Measurements from ENCODE around the gene EMC1.
"Not testable (repeated sequence)": the region's sequence is repeated elsewhere in the genome, so short reads cannot be mapped to it uniquely, and the experiment has no call there.

EMC1 gene

GRCh38 chr1:19219451-19219850, 31.9 kb downstream of the EMC1 start:
- peak; percentile 62 for DNase-seq (ENCODE audit: low spot score)
- H3K4me3 ChIP-seq = no peak overlapping the region
- TF ChIP-seq, protein P1, sequence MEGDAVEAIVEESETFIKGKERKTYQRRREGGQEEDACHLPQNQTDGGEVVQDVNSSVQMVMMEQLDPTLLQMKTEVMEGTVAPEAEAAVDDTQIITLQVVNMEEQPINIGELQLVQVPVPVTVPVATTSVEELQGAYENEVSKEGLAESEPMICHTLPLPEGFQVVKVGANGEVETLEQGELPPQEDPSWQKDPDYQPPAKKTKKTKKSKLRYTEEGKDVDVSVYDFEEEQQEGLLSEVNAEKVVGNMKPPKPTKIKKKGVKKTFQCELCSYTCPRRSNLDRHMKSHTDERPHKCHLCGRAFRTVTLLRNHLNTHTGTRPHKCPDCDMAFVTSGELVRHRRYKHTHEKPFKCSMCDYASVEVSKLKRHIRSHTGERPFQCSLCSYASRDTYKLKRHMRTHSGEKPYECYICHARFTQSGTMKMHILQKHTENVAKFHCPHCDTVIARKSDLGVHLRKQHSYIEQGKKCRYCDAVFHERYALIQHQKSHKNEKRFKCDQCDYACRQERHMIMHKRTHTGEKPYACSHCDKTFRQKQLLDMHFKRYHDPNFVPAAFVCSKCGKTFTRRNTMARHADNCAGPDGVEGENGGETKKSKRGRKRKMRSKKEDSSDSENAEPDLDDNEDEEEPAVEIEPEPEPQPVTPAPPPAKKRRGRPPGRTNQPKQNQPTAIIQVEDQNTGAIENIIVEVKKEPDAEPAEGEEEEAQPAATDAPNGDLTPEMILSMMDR (IDR thresholded peaks at IDR 0.05) = no peak
- H3K27ac ChIP-seq = no peak overlapping the region

GRCh38 chr1:19216585-19216984, 34.7 kb downstream of the EMC1 start:
- H3K4me3 ChIP-seq; DNase-seq (ENCODE audit: low spot score); H3K27ac ChIP-seq: not testable (repeated sequence)

GRCh38 chr1:19213580-19213979, 37.7 kb downstream of the EMC1 start:
- Histone ChIP-seq H3K27ac (no peak overlapping the region), H3K4me3 (no peak overlapping the region)
- TF ChIP-seq, protein P1 (IDR thresholded peaks at IDR 0.05) = no peak
- no peak for DNase-seq (ENCODE audit: low spot score)

DNA sequence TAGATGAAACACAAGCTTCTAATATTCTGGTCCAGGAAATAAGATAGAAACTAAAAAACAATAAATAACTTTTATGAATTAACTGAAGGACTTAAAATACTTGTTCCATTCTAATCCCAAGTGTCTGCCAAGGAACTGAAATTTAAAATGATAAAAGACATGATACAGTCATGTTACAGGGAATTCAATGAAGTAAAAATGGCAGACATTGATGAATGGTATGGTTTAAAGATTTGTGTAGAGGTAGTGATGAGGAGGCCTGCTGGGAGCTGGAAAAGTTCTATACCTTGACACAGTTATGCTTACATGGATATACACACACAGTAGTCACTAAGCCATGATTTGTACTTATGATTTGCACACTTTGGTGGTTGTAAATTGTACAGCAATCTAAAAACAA, 39.2 kb downstream of the EMC1 start:
- no peak for DNase-seq (ENCODE audit: low spot score)
- H3K4me3 ChIP-seq = no peak overlapping the region
- no peak overlapping the region for H3K27ac ChIP-seq
- TF ChIP-seq, protein P1 (IDR thresholded peaks at IDR 0.05) = no peak

GRCh38 chr1:19210772-19211549, 40.4 kb downstream of the EMC1 start:
- no peak for DNase-seq (ENCODE audit: low spot score)
- H3K4me3 ChIP-seq = peak overlapping the region; percentile 93
- peak overlapping the region; percentile 91 to 96 for H3K27ac ChIP-seq
- TF ChIP-seq, protein P1 (IDR thresholded peaks at IDR 0.05) = no peak

GRCh38 chr1:19209990-19210771, 41.1 kb downstream of the EMC1 start, which contains the start of gene UBR4:
Gene UBR4, minus strand, starts transcription at chr1:19210266. Its CDS starts 18 bp downstream, at chr1:19210248.
- Histone ChIP-seq H3K4me3 (peak within 1 kb of the TSS; percentile 93), H3K27ac (peak within 1 kb of the TSS; percentile 91 to 96)
- DNase-seq (ENCODE audit: low spot score) = peak; percentile 95
- TF ChIP-seq, protein P1 (IDR thresholded peaks at IDR 0.05) = no peak

DNA sequence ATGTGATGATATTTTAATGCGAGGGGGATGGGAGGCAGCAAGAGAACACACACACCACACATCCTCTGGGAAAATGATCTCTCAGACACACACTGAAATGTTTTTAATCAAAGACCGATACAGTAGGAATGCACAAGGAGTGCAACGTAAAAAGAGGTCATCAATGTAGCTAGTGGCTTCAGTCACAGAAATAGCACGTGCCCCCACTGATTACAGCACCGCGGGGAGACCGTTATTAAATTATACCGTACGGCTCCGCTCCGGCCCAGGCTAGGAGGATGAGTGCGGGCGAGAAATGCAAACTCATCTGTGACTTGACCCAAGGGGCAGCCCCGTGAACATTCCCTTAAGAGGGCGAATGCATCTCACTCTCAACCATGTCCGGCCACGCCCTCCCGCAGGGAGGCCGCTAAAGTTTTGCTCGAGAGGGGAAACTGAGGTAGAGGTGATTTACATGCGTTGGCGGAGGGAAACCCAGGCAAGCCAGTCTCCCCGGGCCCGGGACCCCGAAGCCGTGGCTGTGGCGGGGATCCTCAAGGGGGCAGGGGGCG, 41.8 kb downstream of the EMC1 start:
- no peak for DNase-seq (ENCODE audit: low spot score)
- H3K27ac ChIP-seq = peak overlapping the region; percentile 91 to 96
- H3K4me3 ChIP-seq = peak overlapping the region; percentile 93
- TF ChIP-seq, protein P1 (IDR thresholded peaks at IDR 0.05) = no peak

All from coronary artery (tissue), 2 donors.